NCI-H748 (cell line): ENCODE measurements around the gene NLGN2.

ENCODE experiments used
- DNase-seq: peaks from one replicate; lab custom pipeline; 2025; ENCODE audit not compliant: unreplicated experiment; lab: John Stamatoyannopoulos, UW

The NLGN2 gene

DNA sequence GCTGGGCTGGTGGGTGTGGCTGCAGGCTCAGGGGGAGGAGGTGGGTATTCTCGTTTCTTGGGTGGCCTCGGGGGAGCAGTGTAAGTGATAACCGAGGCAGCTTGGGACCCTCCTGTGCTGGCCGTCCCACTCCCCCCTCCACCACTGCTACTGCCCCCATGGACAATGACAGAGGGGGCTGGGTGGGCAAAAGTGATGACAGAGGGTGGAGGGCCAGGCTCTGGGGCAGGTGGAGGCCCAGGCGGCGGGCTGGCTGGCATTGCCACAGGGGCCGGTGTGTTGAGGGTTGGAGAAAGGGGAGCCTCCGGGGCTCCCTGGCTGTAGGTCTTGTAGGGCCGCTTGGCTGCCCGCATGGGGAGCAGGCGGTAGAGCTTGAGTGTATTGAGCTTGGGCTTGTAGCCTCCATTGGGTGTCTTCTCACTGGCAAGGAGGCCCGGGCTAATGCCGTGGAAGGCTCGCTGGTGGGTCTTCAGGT is 55.8 kb downstream of the NLGN2 start:
- DNase-seq = no peak

DNA sequence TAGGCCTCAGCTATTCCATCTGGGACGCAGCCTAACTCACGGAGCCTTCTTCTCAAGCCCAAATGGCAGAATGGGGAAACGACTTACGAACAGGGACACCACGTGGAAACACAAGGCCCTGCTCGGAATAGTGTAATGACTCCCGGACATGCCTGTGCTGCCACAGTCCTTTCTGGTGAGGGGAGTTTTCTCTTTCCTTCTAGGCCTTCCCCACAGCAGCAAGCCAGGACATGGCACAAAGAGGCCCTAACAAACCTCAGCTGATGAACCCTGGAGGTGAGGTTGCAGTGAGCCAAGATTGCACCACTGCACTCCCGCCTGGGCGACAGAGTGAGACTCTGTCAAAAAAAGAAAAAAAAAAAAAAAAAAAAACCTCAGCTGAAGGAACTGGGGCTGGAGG is 56.4 kb downstream of the NLGN2 start:
- no peak for DNase-seq

DNA sequence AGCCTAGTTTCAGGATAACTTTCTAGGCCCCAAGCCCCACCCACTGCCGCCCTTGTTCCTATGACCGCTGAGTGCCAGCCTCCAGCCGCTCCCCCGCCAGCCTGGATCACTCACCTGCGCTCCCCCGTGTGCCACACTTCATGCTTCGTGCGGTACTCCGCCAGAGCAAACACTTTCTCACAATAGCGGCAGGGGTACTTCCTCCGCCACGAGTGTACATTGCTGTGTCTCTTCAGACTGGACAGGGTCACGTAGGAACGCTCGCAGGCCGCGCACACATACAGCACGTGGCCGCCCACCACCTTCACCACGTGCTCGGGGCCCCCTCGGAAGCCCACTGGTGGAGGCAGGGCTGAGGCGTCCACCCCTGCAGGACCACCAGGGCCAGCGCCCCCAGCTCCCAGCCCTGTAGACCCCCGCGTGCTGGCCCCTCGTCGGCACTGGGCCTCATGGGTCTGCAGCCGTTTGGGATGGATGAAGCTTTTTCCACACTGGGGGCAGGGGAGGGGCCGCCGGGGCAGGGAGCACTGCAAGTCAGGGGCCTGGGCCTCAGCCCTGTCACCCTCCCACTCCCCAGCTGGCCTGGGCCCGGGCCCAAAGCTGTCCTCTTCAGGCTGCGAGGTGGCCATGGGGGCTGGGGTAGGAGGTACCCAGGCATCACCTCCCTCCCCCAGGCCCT is 58.1 kb downstream of the NLGN2 start:
- DNase-seq = no peak

DNA sequence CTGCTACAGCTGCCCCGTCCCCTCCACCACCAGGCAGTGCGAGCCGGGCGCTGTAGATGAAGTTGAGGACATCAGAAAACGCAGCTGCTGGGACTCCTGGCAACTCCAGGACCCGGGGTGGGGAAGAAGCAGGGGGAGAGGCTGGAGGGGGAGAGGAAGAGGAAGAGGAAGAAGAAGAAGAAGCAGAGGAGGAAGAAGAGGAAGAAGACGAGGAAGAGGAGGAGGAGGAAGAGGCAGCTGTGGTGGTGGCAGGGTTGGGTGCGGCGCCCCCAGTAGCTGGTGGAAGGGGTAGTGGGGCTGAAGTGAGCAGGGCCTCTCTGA is 58.6 kb downstream of the NLGN2 start:
- DNase-seq = no peak

DNA sequence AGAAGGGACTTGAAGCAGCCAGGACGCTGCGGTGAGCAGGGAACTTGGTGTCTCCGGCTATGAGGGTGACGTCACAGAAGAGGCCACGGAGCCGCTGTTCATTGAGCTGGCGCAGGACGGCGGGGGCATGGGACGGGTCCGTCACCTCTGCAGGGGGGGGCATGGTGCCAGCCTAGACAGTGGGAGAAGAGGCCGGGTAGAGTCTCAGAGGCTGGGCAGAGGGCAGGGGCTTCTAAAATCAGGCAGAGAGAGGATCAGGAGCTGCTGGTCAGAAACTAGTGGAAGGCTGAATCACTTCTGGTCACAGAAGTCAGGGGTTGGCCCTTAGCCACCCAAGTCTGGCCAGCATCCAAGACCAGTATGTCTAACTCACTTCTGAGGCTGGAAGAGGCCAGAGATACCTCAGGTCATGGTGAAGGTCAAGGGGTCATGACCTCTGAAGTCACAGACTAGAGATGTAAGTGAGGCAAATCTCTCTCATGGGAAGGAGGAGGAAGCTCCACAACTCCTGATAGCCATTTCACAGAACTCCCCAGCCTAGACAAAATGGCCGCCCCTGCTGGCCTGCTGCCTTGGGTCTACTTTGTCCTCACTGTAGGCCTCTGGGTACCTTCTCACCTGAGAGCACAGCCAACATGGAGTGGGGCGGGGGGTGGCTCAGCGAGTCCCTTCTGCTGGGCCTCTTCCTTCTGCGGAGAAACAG is 59.1 kb downstream of the NLGN2 start:
- no peak for DNase-seq

DNA sequence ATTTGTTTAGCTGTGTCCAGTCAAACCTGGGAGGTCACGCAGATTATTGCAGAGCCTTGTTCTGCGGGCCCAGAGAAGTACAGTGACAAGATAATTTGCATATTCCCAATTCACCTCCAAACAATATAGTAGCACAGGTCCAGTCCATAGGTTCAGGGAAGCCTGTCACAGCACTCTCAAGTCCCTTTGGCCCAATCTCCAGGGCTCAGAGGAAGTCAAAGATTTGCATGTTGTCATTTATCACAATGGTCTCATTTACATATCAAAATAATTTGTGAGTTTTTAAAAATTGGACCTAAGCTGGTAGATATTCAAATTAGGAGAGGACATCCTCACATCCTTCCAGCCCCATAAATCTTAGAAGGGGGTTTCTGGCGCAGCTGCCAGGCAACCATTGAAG is 59.9 kb downstream of the NLGN2 start:
- DNase-seq = no peak

DNA sequence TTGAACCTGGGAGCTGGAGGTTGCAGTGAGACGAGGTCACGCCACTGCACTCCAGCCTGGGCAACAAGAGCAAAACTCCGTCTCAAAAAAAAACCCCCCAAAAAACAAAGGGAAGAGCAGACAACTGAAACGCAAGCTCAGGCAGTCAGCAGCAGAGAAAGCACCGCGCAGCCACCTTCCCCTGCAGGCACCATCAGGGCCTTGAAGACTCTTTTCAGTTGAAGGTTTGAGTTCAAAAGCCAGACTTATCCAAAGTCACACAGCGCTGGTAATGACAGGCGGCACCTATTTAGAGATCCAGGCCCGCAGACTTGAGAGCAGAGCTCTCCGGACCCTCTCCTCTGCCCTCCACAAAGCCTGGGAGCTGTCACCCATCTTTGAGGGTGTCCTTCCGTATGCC is 60.6 kb downstream of the NLGN2 start:
- no peak for DNase-seq

DNA sequence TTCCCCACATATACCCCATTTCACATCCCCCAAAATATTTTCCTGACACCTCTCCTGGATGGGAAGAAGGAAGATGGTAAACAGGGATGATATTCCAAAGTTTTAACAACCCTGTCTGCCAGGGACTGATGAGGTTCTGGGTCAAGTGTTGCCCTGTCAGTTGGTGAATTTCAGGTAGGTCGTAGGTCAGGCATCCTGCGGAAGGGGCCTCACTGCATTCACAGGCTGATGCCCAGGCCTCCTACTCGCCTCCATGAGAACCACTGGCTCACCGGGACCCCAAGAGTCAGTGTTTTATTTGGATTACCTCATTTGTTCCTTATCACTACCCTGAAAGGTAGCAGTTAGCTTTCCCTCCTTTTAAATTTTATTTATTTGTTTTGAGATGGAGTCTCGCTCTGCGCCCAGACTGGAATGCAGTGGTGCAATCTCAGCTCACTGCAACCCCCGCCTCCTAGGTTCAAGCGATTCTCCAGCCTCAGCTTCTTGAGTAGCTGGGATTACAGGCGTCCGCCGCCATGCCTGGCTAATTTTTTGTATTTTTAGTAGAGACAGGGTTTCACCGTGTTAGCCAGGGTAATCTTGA is 61.3 kb downstream of the NLGN2 start:
- DNase-seq = no peak
